ENCODE data around the gene SELENOI. TPM values are rescaled to one million over a fixed set of nuclear protein-coding genes. Genes with fewer than 3 reads are reported as not detected.

The SELENOI gene
- total and polyA plus RNA-seq, 2 of the 4 experiments (the other 2 are of a cell fraction) = 5.1 to 25.1 TPM

GRCh38 chr2:26363958-26364357, 18.0 kb downstream of the SELENOI start:
- 0 out of 2 replicates have a peak, but pooled peaks cover 3% of the 10 kb centered on the region for H3K9me1 ChIP-seq (ENCODE audit: insufficient read depth, low read length)
- H4K91ac ChIP-seq (ENCODE audit: insufficient read depth, low read depth, low read length) = no peak overlapping the region
- no peak overlapping the region for H2BK15ac ChIP-seq (ENCODE audit: low read depth, low read length)
- H3K36me3 ChIP-seq (ENCODE audit: control insufficient read depth, insufficient read depth, low read length) = peaks cover 6% of the 10 kb centered on the region
- H3K56ac ChIP-seq (ENCODE audit: extremely low read depth, insufficient read depth, low read length) = no peak overlapping the region
- no peak overlapping the region for H2BK20ac ChIP-seq (ENCODE audit: low read depth, low read length)
- H2AK5ac ChIP-seq (ENCODE audit: low read depth, low read length) = no peak overlapping the region
- intact Hi-C loops (cut with micrococcal nuclease) (no loop called here), dilution Hi-C loops (cut with HindIII; ENCODE audit: low sequenced_read_pairs, unreplicated experiment) (no loop called here), in situ Hi-C loops (cut with MboI; ENCODE audit: low sequenced_read_pairs) (no loop called here)
- no peak overlapping the region for H2BK120ac ChIP-seq (ENCODE audit: low read depth, low read length)
- H3K9me3 ChIP-seq (ENCODE audit: control insufficient read depth, insufficient read depth, low read length) = no peaks in the 10 kb centered on the region
- POLR2A ChIA-PET (ENCODE audit: unreplicated experiment) = interaction anchor here (0.6 kb wide), 1 partner anchor 14 kb away, joined by 18 read pairs; no protein-coding TSS in a partner anchor
- H2AK9ac ChIP-seq (replicated peaks; ENCODE audit: low read depth, low read length, poor library complexity) = no peak overlapping the region
- TF ChIP-seq MAFK (IDR thresholded peaks at IDR 0.05; ENCODE audit: low read depth, low read length) = no peak
- TF ChIP-seq MXI1 (IDR thresholded peaks at IDR 0.05; ENCODE audit: borderline replicate concordance, low read depth, low read length) = no peak
- no peak for TF ChIP-seq RAD21 (IDR thresholded peaks at IDR 0.05; ENCODE audit: low read length)
- TF ChIP-seq POLR2A (IDR thresholded peaks at IDR 0.05; ENCODE audit: low read depth, low read length) = no peak
- no peak for TF ChIP-seq RCOR1 (IDR thresholded peaks at IDR 0.05; ENCODE audit: insufficient replicate concordance, low read length)
- TF ChIP-seq CTCF (conservative IDR thresholded peaks at IDR 0.05; ENCODE audit: low read depth, low read length) = no peak
- TF ChIP-seq CEBPB (IDR thresholded peaks at IDR 0.05; ENCODE audit: low read depth, low read length) = no peak
- TF ChIP-seq SMC3 (IDR thresholded peaks at IDR 0.05; ENCODE audit: low read depth, low read length) = no peak
- no peak for TF ChIP-seq CHD1 (IDR thresholded peaks at IDR 0.05; ENCODE audit: low read depth, low read length)
- TF ChIP-seq BHLHE40 (IDR thresholded peaks at IDR 0.05; ENCODE audit: low read depth, low read length) = no peak
- no peak for TF ChIP-seq ELK1 (IDR thresholded peaks at IDR 0.05; ENCODE audit: borderline replicate concordance, low read depth, low read length)
- TF ChIP-seq FOS (IDR thresholded peaks at IDR 0.05; ENCODE audit: low read depth, low read length) = no peak
- no peak for TF ChIP-seq USF2 (IDR thresholded peaks at IDR 0.05; ENCODE audit: low read depth, low read length)
- no peak for TF ChIP-seq NFE2L2 (IDR thresholded peaks at IDR 0.05; ENCODE audit: low read depth, low read length)
- TF ChIP-seq RFX5 (IDR thresholded peaks at IDR 0.05; ENCODE audit: low read depth, low read length) = no peak
- TF ChIP-seq MAZ (IDR thresholded peaks at IDR 0.05; ENCODE audit: borderline replicate concordance, low read depth, low read length) = no peak
- no peak overlapping the region for H2AFZ ChIP-seq (replicated peaks; ENCODE audit: low read length, poor library complexity)
- H3K4ac ChIP-seq (ENCODE audit: low read depth, low read length) = no peak overlapping the region
- CTCF ChIA-PET = no interaction called here
- H3K79me1 ChIP-seq (ENCODE audit: low read depth in 1 of 2, low read length in 2 of 2) = peaks cover 9 to 36% of the 10 kb centered on the region in 2 experiments
- no peak overlapping the region for H3K9ac ChIP-seq (ENCODE audit: low read depth, low read length)
- no peaks in the 10 kb centered on the region for H3K4me1 ChIP-seq (ENCODE audit: control insufficient read depth, insufficient read depth, low read length)
- no peak for DNase-seq
- no peak overlapping the region for H3K14ac ChIP-seq (replicated peaks; ENCODE audit: low read depth, low read length)
- no peaks in the 10 kb centered on the region for H3K27me3 ChIP-seq (ENCODE audit: control insufficient read depth, insufficient read depth, low read length)
- H3K23ac ChIP-seq (ENCODE audit: low read depth, low read length) = no peak overlapping the region
- H4K8ac ChIP-seq (ENCODE audit: low read depth in 2 of 2, low read length in 2 of 2) = no peak overlapping the region
- no peak overlapping the region for H2BK5ac ChIP-seq (ENCODE audit: low read depth, low read length, poor library complexity, severe bottlenecking)
- no peak for ATAC-seq (ENCODE audit: low read depth)
- WGBS, 2 experiments (ENCODE audit: extremely low coverage in 2 of 2, insufficient read length in 1 of 2) = no CpG with 5 or more reads among the region's 3 CpGs
- no TSS peak for BruUV-seq (replicated peaks)
- H3K4me3 ChIP-seq (ENCODE audit: insufficient read depth, low read depth, low read length) = no peak overlapping the region
- H4K20me1 ChIP-seq (ENCODE audit: insufficient read depth, low read length) = peaks cover 6% of the 10 kb centered on the region; the same call in 1 of the 2 replicates
- no peak overlapping the region for H3K18ac ChIP-seq (ENCODE audit: low read depth, low read length)
- H3K27ac ChIP-seq (ENCODE audit: insufficient read depth, low read length) = no peak overlapping the region
- no peak overlapping the region for H4K5ac ChIP-seq (ENCODE audit: low read depth, low read length)
- H3K4me2 ChIP-seq (ENCODE audit: low read depth, low read length) = no peak overlapping the region
